HG03558 (cell line): ENCODE measurements around the gene SLC24A4.

Experiments used
- ATAC-seq: cut with Tn5 transposase; IDR thresholded peaks from one replicate; pipeline ENCODE4 v1.9.1; 2021; ENCODE audit warnings: moderate number of reproducible peaks; ENCODE audit not compliant: unreplicated experiment; ENCODE audit errors: extremely low read depth

Gene SLC24A4

DNA sequence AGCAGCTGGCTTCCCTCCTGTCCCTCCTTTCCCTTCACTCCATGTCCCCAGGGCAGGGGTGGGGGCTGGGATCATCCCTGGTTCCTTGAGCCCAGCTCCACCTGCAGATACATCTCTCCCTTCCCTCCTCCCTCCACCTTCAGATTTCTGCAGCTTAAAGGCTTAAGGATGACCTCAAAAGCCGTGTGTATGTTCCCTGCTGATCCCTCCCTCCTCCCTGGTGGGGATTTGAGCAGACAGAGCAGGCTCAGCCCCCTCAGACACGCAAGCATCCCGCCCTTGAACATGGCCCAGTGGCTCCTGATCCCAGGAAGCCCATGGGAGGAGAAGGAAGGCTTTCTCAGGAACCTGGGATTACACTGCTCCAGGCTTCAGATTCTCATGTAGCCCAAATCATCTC, 107.7 kb downstream of the SLC24A4 start:
- ATAC-seq, result no peak

GRCh38 chr14:92431199-92431725, 108.3 kb downstream of the SLC24A4 start:
- ATAC-seq, result no peak

DNA sequence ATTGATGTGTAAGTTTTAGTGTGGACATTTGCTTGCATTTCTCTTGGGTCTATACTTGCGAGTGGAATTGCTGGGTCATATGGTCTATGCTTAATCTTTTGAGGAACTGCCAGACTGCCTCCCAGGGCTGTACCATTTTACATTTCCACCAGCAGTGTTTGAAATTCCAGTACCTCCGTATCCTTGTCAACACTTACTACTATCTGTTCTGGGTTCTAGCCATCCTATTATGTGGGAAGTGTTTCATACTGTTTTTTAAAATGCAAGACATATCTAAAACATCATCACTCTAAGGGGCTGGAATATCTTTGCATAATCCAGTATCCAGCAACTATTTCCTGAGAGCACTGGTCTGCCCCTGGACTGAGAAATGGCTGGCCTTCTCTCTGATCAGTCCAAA, 110.4 kb downstream of the SLC24A4 start:
- no peak for ATAC-seq

DNA sequence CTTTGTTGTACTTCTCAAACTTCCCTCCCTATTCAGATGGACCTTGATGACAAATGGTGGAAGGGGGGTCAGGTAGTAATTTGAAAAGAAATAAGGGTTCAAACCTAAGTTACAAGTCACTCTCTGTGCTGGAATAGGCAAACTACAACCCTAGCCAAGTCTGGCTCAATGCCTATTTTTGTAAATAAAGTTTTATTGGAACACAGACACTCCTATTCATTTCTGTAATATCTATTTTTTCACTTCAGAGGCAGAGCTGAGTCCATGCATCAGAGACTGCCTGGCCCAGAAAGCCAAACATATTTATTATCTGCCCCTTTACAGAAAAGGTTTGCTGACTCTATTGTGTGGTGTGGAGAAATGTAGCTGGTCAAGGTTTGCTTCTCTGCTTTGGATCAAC, 112.2 kb downstream of the SLC24A4 start:
- no peak for ATAC-seq

GRCh38 chr14:92436115-92436776, 113.3 kb downstream of the SLC24A4 start:
- ATAC-seq, result no peak

DNA sequence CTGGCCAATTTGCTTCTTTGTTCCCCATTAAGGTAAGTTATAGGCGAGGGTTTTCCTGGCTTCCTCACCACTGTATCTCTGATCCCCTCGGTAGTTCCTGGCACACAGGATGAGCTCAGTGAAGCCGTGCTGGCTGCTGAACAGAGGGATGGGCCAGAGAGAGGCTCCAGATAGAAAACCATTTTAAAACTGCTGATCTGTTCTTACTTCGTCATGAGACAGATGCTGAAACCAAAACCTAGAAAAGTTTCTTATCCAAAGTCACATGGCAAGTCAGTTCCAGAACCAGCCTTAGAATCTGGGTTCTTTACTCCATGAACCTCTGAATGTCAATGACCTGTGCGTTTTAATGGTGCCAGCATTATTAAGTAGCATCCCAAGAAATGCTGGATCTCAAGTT, 114.3 kb downstream of the SLC24A4 start:
- no peak for ATAC-seq

- no peak for ATAC-seq
Measured at GRCh38 chr14:92437729-92438285, 114.8 kb downstream of the SLC24A4 start.

GRCh38 chr14:92439537-92440344, 116.8 kb downstream of the SLC24A4 start:
- no peak for ATAC-seq

- ATAC-seq, result no peak
Measured at GRCh38 chr14:92440345-92441003, 117.5 kb downstream of the SLC24A4 start.

DNA sequence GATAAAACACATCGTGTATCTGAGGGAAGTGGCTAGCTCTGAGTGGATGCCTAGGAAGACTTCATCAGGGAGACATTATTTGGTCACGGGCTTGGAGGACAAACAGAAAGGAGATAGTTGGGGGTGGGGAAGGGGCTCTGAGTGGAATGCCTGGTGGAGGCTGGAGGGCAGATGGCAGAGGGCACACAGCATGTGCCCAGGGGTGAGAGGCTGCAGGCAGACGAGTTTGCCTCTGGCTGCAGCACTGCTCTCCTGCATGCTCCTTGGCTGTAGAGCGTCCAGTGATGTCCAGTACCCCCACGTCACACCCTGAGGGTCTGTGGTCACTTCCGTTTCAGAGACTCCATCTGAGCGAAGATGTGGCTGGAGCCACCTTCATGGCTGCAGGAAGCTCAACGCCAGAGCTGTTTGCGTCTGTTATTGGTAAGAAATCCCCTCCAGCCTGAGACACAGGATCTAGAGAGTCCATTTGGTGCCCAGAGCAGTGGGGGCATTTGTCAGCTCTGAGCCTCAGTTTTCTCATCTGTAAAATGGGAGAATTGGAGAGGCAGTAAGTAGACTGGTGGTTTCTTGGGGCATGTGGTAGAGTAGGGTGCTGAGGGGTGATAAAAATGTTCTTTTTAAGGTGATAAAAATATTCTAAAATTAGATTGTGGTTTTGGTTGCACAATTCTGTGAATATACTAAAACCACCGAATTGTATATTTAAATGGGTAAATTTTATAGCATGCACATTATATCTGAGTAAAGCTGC, 119.0 kb downstream of the SLC24A4 start:
- ATAC-seq, result no peak

DNA sequence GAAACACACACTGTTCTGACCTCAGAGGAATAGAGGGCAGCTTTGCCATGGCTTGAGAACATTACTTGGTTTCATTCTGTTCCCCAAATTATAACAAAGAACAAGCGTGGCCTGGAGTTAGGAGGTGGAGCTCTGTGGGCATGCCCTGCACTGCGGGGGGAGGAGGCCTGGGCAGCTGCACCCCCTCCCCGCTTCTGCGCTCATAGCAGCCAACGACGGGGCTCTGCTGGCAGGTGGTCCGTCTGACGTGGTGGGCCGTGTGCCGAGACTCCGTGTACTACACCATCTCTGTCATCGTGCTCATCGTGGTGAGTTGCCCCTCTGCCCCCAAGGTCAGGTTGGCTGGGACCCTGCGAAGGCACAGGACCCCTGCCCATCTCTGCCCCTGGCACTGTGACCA, 120.2 kb downstream of the SLC24A4 start:
- no peak for ATAC-seq

DNA sequence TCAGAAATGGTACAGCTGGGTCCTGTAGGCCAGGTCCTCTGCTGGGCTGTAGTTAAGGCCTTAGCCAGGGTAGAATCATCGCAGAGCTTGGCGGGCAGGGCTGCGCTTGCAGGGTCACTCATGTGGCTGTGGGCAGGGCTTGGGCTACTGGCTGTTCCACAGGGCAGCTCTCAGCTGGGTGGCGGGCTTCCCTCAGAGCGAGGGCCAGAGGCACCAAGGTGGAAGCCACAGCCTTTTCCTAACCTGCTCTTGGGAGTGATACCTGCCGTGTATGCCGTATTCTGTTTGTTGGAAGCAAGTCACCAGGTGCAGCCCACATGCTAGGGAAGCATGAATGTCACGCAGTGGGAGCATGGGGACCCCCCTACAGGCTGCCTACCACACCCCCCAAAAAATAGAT, 120.8 kb downstream of the SLC24A4 start:
- ATAC-seq, result no peak

DNA sequence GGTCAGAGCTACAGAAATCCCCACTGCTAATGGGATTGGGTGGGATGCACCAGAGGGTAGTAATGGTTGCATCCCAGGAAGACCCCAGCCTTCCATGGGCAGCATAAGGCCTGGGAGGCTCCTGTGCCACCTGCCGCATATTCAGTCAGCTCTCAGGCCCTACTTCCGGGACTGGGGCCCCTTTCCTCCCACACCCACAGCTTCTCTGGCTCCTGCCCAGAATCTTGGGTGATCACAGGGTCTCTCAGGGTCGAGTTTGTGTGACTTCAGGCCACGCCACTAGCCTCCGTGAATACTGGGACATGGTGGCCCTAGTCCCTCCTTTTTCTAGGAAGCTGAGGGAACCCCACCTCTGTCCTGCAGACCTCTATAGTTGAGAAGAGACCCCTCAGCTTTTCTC, 123.8 kb downstream of the SLC24A4 start:
- ATAC-seq, result no peak

GRCh38 chr14:92447416-92448197, 124.6 kb downstream of the SLC24A4 start:
- no peak for ATAC-seq

DNA sequence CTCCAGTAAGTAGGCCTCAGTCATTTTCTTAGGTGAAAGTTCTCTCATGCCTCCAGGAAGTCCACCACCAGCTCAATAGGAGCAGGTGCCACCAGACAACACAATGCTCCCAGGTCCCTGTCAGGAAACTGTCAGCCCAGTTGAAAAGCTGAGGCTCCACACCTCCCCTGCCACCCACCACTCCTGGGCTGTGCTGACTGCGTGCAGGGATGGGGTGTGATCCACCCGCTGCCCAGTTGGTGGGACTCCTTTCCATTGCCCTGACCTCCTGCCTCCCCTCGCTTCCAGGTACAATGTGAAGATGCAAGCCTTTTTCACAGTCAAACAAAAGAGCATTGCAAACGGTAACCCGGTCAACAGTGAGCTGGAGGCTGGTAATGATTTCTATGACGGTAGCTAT, 125.8 kb downstream of the SLC24A4 start:
- no peak for ATAC-seq

DNA sequence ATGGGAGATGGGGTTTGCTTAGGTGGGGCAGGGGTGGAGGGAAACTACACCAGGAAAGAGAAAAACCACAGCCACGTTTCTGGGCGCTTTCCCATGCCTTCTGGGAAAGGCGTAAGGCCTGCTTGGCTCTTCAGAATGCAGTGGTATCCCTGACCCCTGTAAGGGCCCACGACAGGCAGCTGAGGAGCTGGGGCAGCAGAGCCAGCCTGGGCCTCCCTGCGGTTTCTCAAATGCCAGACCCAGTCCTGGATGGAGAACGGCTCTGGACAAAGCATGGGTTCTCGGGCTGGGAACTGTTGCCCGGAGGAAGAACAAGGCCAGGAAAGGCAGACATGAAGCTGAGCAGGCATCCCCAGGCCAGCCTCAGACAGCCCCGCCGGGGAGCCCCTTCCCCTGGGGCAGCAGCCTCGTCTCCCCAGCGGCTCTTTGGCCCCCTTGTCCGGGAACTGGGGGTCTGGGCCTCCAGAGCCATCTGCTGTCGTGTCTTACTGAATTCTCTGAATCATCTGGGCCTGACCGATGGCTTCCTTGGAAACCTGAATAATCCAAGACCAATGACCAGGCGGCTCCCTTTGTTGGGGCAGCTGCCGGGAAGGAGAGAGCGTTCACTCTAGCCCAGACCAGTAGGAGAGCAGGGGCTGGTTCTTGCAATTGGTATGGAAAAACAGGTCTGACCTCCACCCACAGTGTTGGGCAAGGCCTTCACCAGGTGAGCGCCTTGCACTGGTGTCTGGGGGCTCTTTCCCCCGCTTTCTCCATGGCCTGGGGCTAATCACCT, 126.6 kb downstream of the SLC24A4 start:
- no peak for ATAC-seq

DNA sequence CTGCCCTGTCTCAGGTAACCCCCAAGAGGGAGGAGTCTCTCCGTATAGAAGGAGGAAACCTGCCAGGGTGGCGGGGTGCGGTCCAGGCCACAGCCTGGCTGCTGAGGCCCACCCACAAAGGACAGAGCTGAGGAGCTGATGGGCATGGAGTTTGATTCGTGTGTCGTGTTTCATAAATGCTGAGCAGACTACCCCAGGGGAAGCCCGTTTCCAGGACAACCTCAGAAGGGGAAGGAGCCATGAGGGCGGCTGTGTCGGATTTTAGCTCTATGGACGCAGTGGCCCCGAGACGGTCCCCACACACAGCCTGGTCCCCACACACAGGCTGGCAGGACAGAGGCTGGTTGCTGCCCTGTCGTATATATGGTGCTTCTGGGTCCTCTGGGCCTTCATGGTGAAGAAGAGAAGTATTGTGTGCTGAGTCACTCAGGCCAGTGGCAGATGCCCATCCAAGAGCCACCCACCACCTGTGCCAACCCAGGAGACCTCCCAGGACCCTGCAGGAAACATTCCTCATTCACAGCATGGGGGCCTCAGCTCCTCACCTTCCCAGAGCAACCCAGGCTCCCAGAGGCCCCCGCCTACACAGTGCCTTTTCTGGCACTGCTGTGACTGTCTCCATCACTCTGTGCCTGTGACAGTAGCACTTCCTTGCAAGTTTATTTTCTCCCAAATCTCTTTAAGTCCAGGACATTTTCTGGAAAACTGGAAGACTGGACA, 127.5 kb downstream of the SLC24A4 start:
- ATAC-seq, result no peak

DNA sequence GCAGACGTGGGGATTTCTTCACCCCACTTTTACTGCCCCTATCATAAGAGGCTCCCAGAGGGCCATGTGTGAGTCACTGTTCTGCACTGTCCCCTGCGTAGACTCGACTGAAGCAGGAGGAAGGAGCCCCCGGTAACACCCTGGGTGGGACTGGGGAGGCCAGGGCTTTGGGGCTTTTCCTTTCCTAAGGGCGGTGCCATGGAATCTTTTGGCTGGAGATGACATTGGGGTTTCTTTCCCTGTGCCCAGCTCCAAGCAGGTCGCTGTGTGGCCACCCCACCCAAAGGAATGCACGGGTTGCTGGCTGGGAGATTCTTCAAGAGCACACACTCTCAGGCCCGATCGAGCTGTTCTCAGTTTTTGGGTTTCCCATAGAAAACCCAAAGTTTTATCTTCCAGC, 128.3 kb downstream of the SLC24A4 start:
- no peak for ATAC-seq
